ENCODE data around the gene TNIK. TPM values are rescaled to one million over a fixed set of nuclear protein-coding genes. Genes with fewer than 3 reads are reported as not detected.

The TNIK gene
- total RNA-seq = 10 to 100 TPM; 31.7 to 37.9 TPM

- DNase-seq (ENCODE audit: low spot score in 2 of 2) (peak; percentile 86 to 89), ATAC-seq (peak; percentile 87)
- peak within 1 kb of the TSS; percentile 84 to 93 for H3K27ac Mint-ChIP-seq
- H3K36me3 Mint-ChIP-seq = peaks cover 12 to 15% of the 10 kb centered on the region in 2 donors
- H3K9me3 Mint-ChIP-seq = no peaks in the 10 kb centered on the region
Observed at GRCh38 chr3:171459942-171460724, at the start of gene TNIK. TSS of gene TNIK (minus strand) at chr3:171460405. CDS start at chr3:171460063, 342 bp downstream.

GRCh38 chr3:171508676-171509075, 48.5 kb upstream of the TNIK start:
- Mint-ChIP-seq H3K27ac (no peak overlapping the region), H3K36me3 (no peaks in the 10 kb centered on the region), H3K9me3 (no peaks in the 10 kb centered on the region)
- DNase-seq (ENCODE audit: low spot score in 2 of 2) (no peak), ATAC-seq (no peak)

- no peak overlapping the region for H3K27ac Mint-ChIP-seq
- H3K36me3 Mint-ChIP-seq = no peaks in the 10 kb centered on the region
- ATAC-seq (no peak), DNase-seq (ENCODE audit: low spot score in 2 of 2) (no peak)
- H3K9me3 Mint-ChIP-seq = no peaks in the 10 kb centered on the region
Observed at GRCh38 chr3:171508206-171508605, 48.0 kb upstream of the TNIK start.

GRCh38 chr3:171506743-171507319, 46.6 kb upstream of the TNIK start:
- H3K9me3 Mint-ChIP-seq = no peaks in the 10 kb centered on the region
- H3K36me3 Mint-ChIP-seq = no peaks in the 10 kb centered on the region
- DNase-seq (ENCODE audit: low spot score in 2 of 2) = no peak
- H3K27ac Mint-ChIP-seq = no peak overlapping the region
- no peak for ATAC-seq

GRCh38 chr3:171505822-171506333, 45.7 kb upstream of the TNIK start:
- ATAC-seq = no peak
- H3K27ac Mint-ChIP-seq = no peak overlapping the region
- DNase-seq (ENCODE audit: low spot score in 2 of 2) = no peak
- H3K9me3 Mint-ChIP-seq = no peaks in the 10 kb centered on the region
- H3K36me3 Mint-ChIP-seq = no peaks in the 10 kb centered on the region

- Mint-ChIP-seq H3K36me3 (peaks cover 0 to 11% of the 10 kb centered on the region in 2 donors), H3K27ac (no peak overlapping the region), H3K9me3 (no peaks in the 10 kb centered on the region)
- DNase-seq (ENCODE audit: low spot score in 2 of 2) (no peak), ATAC-seq (no peak)
Observed at GRCh38 chr3:171504376-171504775, 44.2 kb upstream of the TNIK start.

- H3K27ac Mint-ChIP-seq = no peak overlapping the region
- ATAC-seq = no peak
- DNase-seq (ENCODE audit: low spot score in 2 of 2) = no peak
- no peaks in the 10 kb centered on the region for H3K9me3 Mint-ChIP-seq
- peaks cover 0 to 11% of the 10 kb centered on the region in 2 donors for H3K36me3 Mint-ChIP-seq
Observed at GRCh38 chr3:171503817-171504216, 43.6 kb upstream of the TNIK start.

GRCh38 chr3:171498921-171499320, 38.7 kb upstream of the TNIK start:
- no peak for DNase-seq (ENCODE audit: low spot score in 2 of 2)
- Mint-ChIP-seq H3K9me3 (peaks cover 6 to 8% of the 10 kb centered on the region in 2 donors), H3K27ac (no peak overlapping the region), H3K36me3 (peaks cover 6 to 25% of the 10 kb centered on the region in 2 donors)
- ATAC-seq = no peak

- ATAC-seq = no peak
- Mint-ChIP-seq H3K9me3 (peaks cover 6 to 10% of the 10 kb centered on the region in 2 donors), H3K36me3 (peaks cover 9 to 29% of the 10 kb centered on the region in 2 donors), H3K27ac (no peak overlapping the region)
- DNase-seq (ENCODE audit: low spot score in 2 of 2) = no peak
Observed at GRCh38 chr3:171497468-171497867, 37.3 kb upstream of the TNIK start.

GRCh38 chr3:171495413-171495812, 35.2 kb upstream of the TNIK start:
- no peak overlapping the region for H3K27ac Mint-ChIP-seq
- H3K9me3 Mint-ChIP-seq = peaks cover 6 to 10% of the 10 kb centered on the region in 2 donors
- ATAC-seq = no peak
- DNase-seq (ENCODE audit: low spot score in 2 of 2) = no peak
- H3K36me3 Mint-ChIP-seq = peaks cover 20 to 29% of the 10 kb centered on the region in 2 donors

- peaks cover 20 to 21% of the 10 kb centered on the region in 2 donors for H3K36me3 Mint-ChIP-seq
- peaks cover 6 to 10% of the 10 kb centered on the region in 2 donors for H3K9me3 Mint-ChIP-seq
- ATAC-seq (peak; percentile 56 to 58), DNase-seq (ENCODE audit: low spot score in 2 of 2) (no peak)
- H3K27ac Mint-ChIP-seq = peak overlapping the region in 1 of 2 donors; percentile 76
Observed at GRCh38 chr3:171494457-171495109, 34.4 kb upstream of the TNIK start.

- Mint-ChIP-seq H3K9me3 (peaks cover 6 to 10% of the 10 kb centered on the region in 2 donors), H3K36me3 (peaks cover 18 to 20% of the 10 kb centered on the region in 2 donors), H3K27ac (peak overlapping the region in 1 of 2 donors; percentile 74)
- DNase-seq (ENCODE audit: low spot score in 2 of 2) = no peak
- ATAC-seq = peak; percentile 10 to 50
Observed at GRCh38 chr3:171491361-171491760, 31.2 kb upstream of the TNIK start.

GRCh38 chr3:171490901-171491300, 30.7 kb upstream of the TNIK start:
- H3K9me3 Mint-ChIP-seq = peaks cover 6 to 10% of the 10 kb centered on the region in 2 donors
- no peak for DNase-seq (ENCODE audit: low spot score in 2 of 2)
- peaks cover 18 to 20% of the 10 kb centered on the region in 2 donors for H3K36me3 Mint-ChIP-seq
- peak overlapping the region in 1 of 2 donors; percentile 74 for H3K27ac Mint-ChIP-seq
- no peak for ATAC-seq

- Mint-ChIP-seq H3K9me3 (peaks cover 0 to 6% of the 10 kb centered on the region in 2 donors), H3K27ac (no peak overlapping the region), H3K36me3 (peaks cover 9 to 18% of the 10 kb centered on the region in 2 donors)
- ATAC-seq = peak; percentile 37 to 67
- DNase-seq (ENCODE audit: low spot score in 2 of 2) = no peak
Observed at GRCh38 chr3:171489348-171489747, 29.1 kb upstream of the TNIK start.

GRCh38 chr3:171488479-171488878, 28.3 kb upstream of the TNIK start:
- no peak for DNase-seq (ENCODE audit: low spot score in 2 of 2)
- H3K36me3 Mint-ChIP-seq = peaks cover under 1 to 12% of the 10 kb centered on the region in 2 donors
- no peak for ATAC-seq
- H3K27ac Mint-ChIP-seq = no peak overlapping the region
- H3K9me3 Mint-ChIP-seq = no peaks in the 10 kb centered on the region

- H3K9me3 Mint-ChIP-seq = no peaks in the 10 kb centered on the region
- ATAC-seq (no peak), DNase-seq (ENCODE audit: low spot score in 2 of 2) (no peak)
- peaks cover 0 to 10% of the 10 kb centered on the region in 2 donors for H3K36me3 Mint-ChIP-seq
- H3K27ac Mint-ChIP-seq = no peak overlapping the region
Observed at GRCh38 chr3:171487382-171487781, 27.2 kb upstream of the TNIK start.

GRCh38 chr3:171485338-171485737, 25.1 kb upstream of the TNIK start:
- ATAC-seq (no peak), DNase-seq (ENCODE audit: low spot score in 2 of 2) (no peak)
- Mint-ChIP-seq H3K36me3 (no peaks in the 10 kb centered on the region), H3K9me3 (no peaks in the 10 kb centered on the region), H3K27ac (no peak overlapping the region)
